Subcutaneous abdominal adipose tissue (tissue), 5 donors: Measurements from ENCODE around the gene AGAP1.

ENCODE experiments used
- H3K27ac ChIP-seq: one replicate; pipeline ENCODE4 v1.7.0; 2013; ENCODE audit warnings: low read depth, mild to moderate bottlenecking, inconsistent platforms, low read length, moderate library complexity
- H3K27me3 ChIP-seq, 5 donors: one replicate each; pipeline ENCODE4 v1.7.0; 2013; ENCODE audit warnings: low read length in 5 of 5, inconsistent platforms in 1 of 5; ENCODE audit not compliant: control insufficient read depth in 5 of 5, insufficient read depth in 4 of 5
- H3K36me3 ChIP-seq, 5 donors: one replicate each; pipeline ENCODE4 v1.7.0; 2013; ENCODE audit warnings: low read length in 5 of 5; ENCODE audit not compliant: control insufficient read depth in 5 of 5, insufficient read depth in 5 of 5
- H3K4me1 ChIP-seq, 5 donors: one replicate each; pipeline ENCODE4 v1.7.0; 2013; ENCODE audit warnings: low read length in 5 of 5, mild to moderate bottlenecking in 3 of 5, moderate library complexity in 1 of 5; ENCODE audit not compliant: control insufficient read depth in 5 of 5, insufficient read depth in 5 of 5
- H3K4me3 ChIP-seq, 5 donors: one replicate each; pipeline ENCODE4 v1.7.0; 2013; ENCODE audit warnings: low read length in 5 of 5, low read depth in 1 of 5
- H3K9ac ChIP-seq, 5 donors: one replicate each; pipeline ENCODE4 v1.7.0; 2013; ENCODE audit warnings: low read length in 5 of 5, mild to moderate bottlenecking in 4 of 5, moderate library complexity in 3 of 5
- H3K9me3 ChIP-seq, 5 donors: one replicate each; pipeline ENCODE4 v1.7.0; 2013; ENCODE audit warnings: low read length in 5 of 5; ENCODE audit not compliant: control insufficient read depth in 5 of 5
- donor health status: healthy.
- donor health status: healthy.
- donor health status: healthy.
- donor health status: healthy.
- donor health status: healthy.

AGAP1 gene

DNA sequence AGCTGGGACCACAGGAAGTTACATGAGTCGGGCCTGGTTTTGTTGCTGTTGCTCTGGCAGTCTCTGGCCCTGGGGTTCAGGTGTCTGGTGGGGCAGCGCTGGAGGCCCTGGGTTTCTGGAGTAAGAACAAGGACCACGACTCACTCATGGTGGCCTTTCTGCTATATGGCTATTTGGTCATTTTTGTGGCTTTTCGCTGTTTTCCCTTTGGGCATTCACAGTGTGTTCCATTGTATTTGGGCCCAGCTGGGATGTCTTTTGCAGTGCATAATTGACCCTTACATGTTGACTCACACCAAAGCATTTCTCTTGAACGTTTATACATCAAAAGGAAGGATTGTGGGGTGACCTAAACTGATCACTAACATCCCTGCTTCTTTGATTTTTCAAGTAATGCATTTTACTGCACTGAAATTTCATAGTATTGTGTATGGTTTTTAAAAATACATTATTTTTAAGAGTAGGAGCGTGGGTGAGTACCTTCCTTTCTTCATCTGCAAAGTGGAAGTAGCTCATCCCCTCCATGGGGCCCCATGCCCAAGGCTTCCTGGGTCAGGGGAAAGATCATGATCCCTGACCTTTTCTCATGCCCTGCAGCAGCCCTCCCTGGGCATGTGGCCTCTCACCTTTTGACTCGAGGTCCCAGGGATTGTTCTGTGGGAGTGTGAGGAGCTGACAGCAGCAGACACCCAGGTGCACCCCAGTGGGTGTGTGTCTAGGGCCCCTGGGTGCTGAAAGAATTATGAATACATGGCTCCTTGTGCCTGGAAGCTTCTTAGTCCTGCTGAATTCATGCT, 225.5 kb downstream of the AGAP1 start:
- Histone ChIP-seq H3K9me3 (no peaks in the 10 kb centered on the region), H3K9ac (no peak overlapping the region), H3K36me3 (peaks cover 2 to 12% (median 9%) of the 10 kb centered on the region in 5 donors), H3K4me1 (peaks cover 0 to 9% (median 6%) of the 10 kb centered on the region in 5 donors), H3K4me3 (no peak overlapping the region), H3K27ac (no peak overlapping the region), H3K27me3 (peaks cover 0 to 3% (median 0%) of the 10 kb centered on the region in 5 donors)

DNA sequence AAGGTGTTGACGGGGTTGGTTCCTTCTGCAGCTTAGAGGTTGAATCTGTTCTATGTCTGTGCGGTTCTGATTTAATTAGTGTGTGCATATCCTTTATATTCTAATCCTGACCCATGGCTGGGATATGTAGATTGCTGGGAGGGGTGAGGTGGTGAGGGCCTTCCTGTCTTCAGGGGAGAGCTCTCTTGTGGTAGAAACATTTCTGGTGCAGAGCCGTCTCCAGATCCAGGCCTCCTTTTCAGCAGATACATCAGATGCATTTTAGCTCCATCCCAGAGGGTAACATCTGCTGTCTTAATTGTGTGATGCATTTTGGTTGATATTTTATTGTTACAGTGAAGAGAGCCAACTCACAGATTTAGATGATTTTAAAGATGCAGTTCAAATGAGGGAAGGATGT, 227.8 kb downstream of the AGAP1 start:
- Histone ChIP-seq H3K9ac (no peak overlapping the region), H3K27ac (no peak overlapping the region), H3K36me3 (peaks cover 2 to 12% (median 9%) of the 10 kb centered on the region in 5 donors), H3K27me3 (peaks cover 0 to 3% (median 0%) of the 10 kb centered on the region in 5 donors), H3K9me3 (no peaks in the 10 kb centered on the region), H3K4me1 (peaks cover 6 to 20% (median 17%) of the 10 kb centered on the region in 5 donors), H3K4me3 (no peak overlapping the region)

DNA sequence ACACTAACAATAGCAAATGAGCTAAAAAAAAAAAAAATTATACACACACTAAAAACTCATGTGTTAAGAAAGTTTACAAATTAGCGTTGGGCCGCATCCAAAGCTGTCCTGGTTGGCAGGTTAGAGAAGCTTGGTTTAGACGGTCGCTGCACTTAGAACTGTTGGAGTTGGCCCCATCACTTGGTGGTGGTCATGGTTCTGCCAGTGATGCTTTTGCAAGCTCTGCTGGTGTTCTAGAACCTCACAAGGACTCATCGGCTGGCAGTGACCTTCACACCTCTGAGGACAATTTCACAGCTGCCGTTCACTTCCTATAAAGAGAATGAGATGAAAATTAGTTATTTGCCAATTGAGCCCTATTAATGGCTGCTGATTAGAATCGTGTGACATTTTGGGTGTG, 229.0 kb downstream of the AGAP1 start:
- Histone ChIP-seq H3K9me3 (no peaks in the 10 kb centered on the region), H3K36me3 (peaks cover 2 to 12% (median 9%) of the 10 kb centered on the region in 5 donors), H3K27me3 (peaks cover 0 to 3% (median 0%) of the 10 kb centered on the region in 5 donors), H3K4me3 (no peak overlapping the region), H3K9ac (no peak overlapping the region), H3K27ac (no peak overlapping the region), H3K4me1 (peaks cover 6 to 23% (median 20%) of the 10 kb centered on the region in 5 donors)

DNA sequence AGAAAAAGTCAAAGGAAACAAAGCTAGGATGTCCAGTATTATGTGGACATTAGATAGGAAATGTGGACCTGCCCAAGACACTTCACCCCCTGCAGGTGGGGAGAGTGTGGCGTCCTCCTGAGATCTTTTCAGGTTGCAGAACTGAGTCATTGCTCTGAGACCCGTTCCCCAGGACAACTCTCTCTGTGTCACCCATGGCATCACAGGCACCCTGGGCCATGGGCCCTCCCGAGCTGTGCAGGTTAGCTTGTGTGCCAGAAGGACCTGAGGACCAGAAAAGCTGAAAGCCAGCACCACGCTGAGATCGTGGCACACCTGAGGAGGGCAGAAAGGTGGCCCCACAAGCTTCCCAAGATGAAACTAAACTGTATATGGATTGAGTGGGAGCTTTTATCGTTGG, 229.5 kb downstream of the AGAP1 start:
- Histone ChIP-seq H3K9ac (no peak overlapping the region), H3K9me3 (no peaks in the 10 kb centered on the region), H3K27me3 (peaks cover 0 to 3% (median 0%) of the 10 kb centered on the region in 5 donors), H3K36me3 (peaks cover under 1 to 12% (median 8%) of the 10 kb centered on the region in 5 donors), H3K4me3 (no peak overlapping the region), H3K27ac (no peak overlapping the region), H3K4me1 (peaks cover 6 to 23% (median 22%) of the 10 kb centered on the region in 5 donors)

DNA sequence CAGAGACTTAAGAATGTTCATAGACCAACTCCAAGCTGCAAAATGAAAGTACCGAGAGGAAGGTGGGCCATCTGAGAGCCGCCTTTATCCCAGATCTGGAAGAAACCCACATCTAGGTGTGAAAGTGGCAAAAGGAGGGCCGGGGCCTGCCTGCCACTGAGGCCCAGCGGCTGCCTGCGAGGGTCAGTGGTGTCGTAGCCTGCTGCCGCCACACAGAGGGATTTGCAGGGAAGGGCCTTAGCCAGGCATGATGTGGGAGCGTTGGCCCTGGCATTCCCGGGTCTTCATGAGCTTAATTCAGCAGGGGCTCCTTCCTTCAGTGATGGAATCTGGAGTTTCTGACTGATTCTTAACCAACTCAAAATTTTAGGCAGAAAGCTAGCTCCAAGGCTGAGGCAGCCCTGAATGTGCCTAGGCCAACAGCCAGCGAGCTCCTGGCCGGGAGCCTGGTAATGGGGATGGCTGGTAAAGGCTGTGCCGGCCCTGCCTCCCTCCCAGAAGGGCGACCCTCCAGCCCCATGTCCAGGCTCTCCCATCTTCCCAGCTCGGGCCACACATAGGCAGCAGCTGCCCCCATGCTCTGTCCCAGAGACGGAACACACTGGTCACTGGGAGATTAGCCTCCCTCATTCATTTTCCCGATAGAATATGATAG, 230.1 kb downstream of the AGAP1 start:
- peaks cover 0 to 9% (median 5%) of the 10 kb centered on the region in 5 donors for H3K36me3 ChIP-seq
- peak overlapping the region in 1 of 5 donors; percentile 21 for H3K9ac ChIP-seq
- peaks cover 6 to 29% (median 23%) of the 10 kb centered on the region in 5 donors for H3K4me1 ChIP-seq
- H3K27ac ChIP-seq, result peak overlapping the region; percentile 43
- H3K9me3 ChIP-seq, result no peaks in the 10 kb centered on the region
- peak overlapping the region in 1 of 5 donors; percentile 16 for H3K4me3 ChIP-seq
- H3K27me3 ChIP-seq, result peaks cover 0 to 3% (median 0%) of the 10 kb centered on the region in 5 donors

DNA sequence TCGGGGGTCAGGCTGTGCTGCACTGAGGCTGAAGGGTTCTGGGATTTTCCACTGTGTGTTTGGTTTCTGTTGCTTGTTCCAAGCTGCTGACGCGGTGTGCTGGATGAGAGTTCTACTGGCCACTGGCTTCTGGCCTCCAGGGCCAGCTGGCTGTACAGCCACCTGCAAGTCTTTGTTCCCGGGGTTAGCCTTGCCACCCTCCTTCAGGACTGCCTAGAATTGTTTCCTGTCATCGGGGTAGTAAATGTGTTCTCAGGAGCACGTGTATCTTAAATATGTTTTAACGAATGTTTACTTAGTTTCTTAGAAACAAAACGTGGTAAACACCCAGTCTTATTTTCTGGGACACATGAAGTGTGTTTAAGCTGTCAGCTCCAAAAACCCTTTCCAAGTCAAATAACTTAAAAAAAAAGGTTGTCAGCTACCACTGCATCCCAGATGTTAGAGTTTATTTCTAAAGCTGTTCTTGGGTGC, 231.2 kb downstream of the AGAP1 start:
- Histone ChIP-seq H3K36me3 (peaks cover 0 to 5% (median under 1%) of the 10 kb centered on the region in 5 donors), H3K9ac (no peak overlapping the region), H3K27me3 (peaks cover 0 to 3% (median 0%) of the 10 kb centered on the region in 5 donors), H3K4me3 (peak overlapping the region in 1 of 5 donors; percentile 30), H3K4me1 (peaks cover 6 to 33% (median 23%) of the 10 kb centered on the region in 5 donors), H3K27ac (peak overlapping the region; percentile 43), H3K9me3 (no peaks in the 10 kb centered on the region)

DNA sequence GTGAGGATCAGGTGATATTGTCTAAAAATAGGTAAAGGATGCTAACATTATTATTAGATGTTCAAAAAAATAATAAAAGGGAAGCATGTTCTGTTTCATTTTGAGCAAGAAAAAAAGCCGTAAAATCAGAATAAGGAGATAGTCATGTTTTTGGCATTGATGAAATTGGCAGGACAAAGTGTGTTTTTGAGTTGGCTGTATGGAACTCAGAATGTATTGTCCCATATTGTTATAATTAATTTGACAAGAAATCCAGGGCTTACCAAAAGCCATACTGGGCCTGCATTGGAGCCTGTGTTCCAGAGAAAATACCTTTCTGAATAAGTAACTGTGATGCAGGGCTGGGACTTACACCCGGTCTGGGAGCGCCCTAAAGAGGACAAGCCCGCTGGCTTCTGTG, 232.0 kb downstream of the AGAP1 start:
- Histone ChIP-seq H3K9ac (no peak overlapping the region), H3K4me1 (peaks cover 6 to 33% (median 23%) of the 10 kb centered on the region in 5 donors), H3K27me3 (peaks cover 0 to 3% (median 0%) of the 10 kb centered on the region in 5 donors), H3K9me3 (no peaks in the 10 kb centered on the region), H3K36me3 (peaks cover 0 to 5% (median 0%) of the 10 kb centered on the region in 5 donors), H3K4me3 (no peak overlapping the region), H3K27ac (no peak overlapping the region)

DNA sequence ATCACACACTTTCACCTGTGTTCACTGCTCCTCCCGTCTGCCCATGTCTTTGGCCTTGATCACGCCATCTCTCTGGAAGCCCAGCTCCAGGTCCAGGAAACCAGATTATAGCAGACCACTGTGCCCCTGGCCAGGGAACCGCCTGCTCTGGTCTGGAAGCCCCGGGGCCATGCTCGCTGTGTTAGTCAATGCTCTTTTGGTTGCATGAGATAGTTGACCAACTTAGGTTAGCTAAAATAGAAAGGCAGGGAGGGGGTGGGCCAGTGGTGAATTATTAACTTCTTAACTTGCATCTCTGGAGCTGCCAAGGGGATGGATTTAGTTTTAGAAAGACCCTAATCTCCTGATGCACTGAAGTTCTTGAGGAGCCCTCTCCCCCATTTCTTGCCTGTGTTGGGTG, 232.7 kb downstream of the AGAP1 start:
- Histone ChIP-seq H3K9me3 (no peaks in the 10 kb centered on the region), H3K27ac (no peak overlapping the region), H3K4me3 (no peak overlapping the region), H3K27me3 (peaks cover 0 to 3% (median 0%) of the 10 kb centered on the region in 5 donors), H3K36me3 (peaks cover 0 to 5% (median 0%) of the 10 kb centered on the region in 5 donors), H3K9ac (no peak overlapping the region), H3K4me1 (peaks cover 6 to 33% (median 23%) of the 10 kb centered on the region in 5 donors)

DNA sequence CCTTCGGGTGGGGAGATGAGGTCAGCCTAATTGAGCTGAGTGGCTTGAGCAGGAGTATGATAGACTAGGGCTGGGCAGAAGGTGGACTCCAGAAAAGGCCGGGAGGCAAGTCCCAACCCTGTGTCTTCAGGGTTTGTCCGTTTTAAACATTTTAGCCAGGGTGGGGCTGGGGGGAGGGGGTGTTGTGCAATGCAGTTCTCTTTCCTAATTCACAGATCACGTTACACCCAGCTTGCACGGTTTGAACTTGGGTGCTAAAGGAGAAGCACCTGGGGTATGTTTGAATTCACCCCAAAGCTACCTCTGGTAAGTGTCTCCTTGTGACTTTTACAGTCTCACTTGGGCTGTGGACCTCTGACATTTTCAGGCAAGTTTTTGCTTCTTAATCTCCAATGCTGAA, 233.3 kb downstream of the AGAP1 start:
- Histone ChIP-seq H3K36me3 (peaks cover 0 to 5% (median 0%) of the 10 kb centered on the region in 5 donors), H3K4me1 (peaks cover 6 to 33% (median 23%) of the 10 kb centered on the region in 5 donors), H3K27me3 (peaks cover 0 to 3% (median 0%) of the 10 kb centered on the region in 5 donors), H3K9ac (no peak overlapping the region), H3K27ac (no peak overlapping the region), H3K4me3 (no peak overlapping the region), H3K9me3 (no peaks in the 10 kb centered on the region)
